Measurements from ENCODE around the gene MCRIP2. TPM values are rescaled to one million over a fixed set of nuclear protein-coding genes. Genes with fewer than 3 reads are reported as not detected.

The MCRIP2 gene
- total and polyA plus RNA-seq, 2 of the 8 experiments (the other 6 are each of a cell fraction or from before 2014, with no cell fraction given), result 45.4 to 75.5 TPM

- no peak for TF ChIP-seq CBX5 (IDR thresholded peaks at IDR 0.05; ENCODE audit: low read depth, low read length)
- TF ChIP-seq SIX5 (IDR thresholded peaks at IDR 0.05; ENCODE audit: low read depth, low read length), result no peak
- TF ChIP-seq E2F6 (IDR thresholded peaks at IDR 0.05), result no peak
- TF ChIP-seq EP300 (IDR thresholded peaks at IDR 0.05; ENCODE audit: borderline replicate concordance in 1 of 2, low read depth in 2 of 2, low read length in 2 of 2), result no peak
- TF ChIP-seq RAD21 (IDR thresholded peaks at IDR 0.05 in 1 of 2, conservative IDR thresholded peaks at IDR 0.05 in 1 of 2; ENCODE audit: low read depth in 2 of 2, low read length in 2 of 2), result peak; percentile 25 to 48; a peak in 3 of 4 replicates
Measured at GRCh38 chr16:600781-601180, 40.8 kb upstream of the MCRIP2 start (continued).

Data from H1 (cell line).